Prostate gland (tissue), 2 donors: ENCODE measurements around the gene SLC25A11.

Experiments used
- CTCF ChIP-seq, 4 experiments: fragments of 200-600 bp in 2 of 4; fragments of 450-650 bp in 2 of 4; sonication (generic) in 2 of 4; IDR thresholded peaks; 1 replicate in 3 of 4; 2 replicates in 1 of 4; pipeline ENCODE4 v1.5.1; 2016 to 2019; ENCODE audit warnings: antibody characterized with exemption in 4 of 4, mild to moderate bottlenecking in 2 of 4, moderate library complexity in 2 of 4
- POLR2A ChIP-seq: fragments of 450-650 bp; IDR thresholded peaks from one replicate; pipeline ENCODE4 v1.6.1; 2016; ENCODE audit warnings: antibody characterized with exemption, mild to moderate bottlenecking

- TF ChIP-seq CTCF (IDR thresholded peaks at IDR 0.05) (no peak), POLR2A (no peak)
These were observed 31.5 kb downstream of the SLC25A11 start for GRCh38 chr17:4908301-4908700.
